Activated CD4-positive, alpha-beta memory T cell treated with anti-CD3 and anti-CD28 coated beads for 36 hours (primary cell): ENCODE measurements around the gene RNF169. TPM values are rescaled to one million over a fixed set of nuclear protein-coding genes. Genes with fewer than 3 reads are reported as not detected.

ENCODE experiments used
- CTCF ChIA-PET: fragments of 350-600 bp; sonication (Branson Sonifier 250); formaldehyde crosslinking; loops from one replicate; lab custom pipeline; 2021; ENCODE audit warnings: antibody characterized with exemption, inconsistent platforms; lab: Charles Lee
- POLR2A ChIA-PET: fragments of 350-600 bp; sonication (Branson Sonifier 250); formaldehyde crosslinking; loops from one replicate; lab custom pipeline; 2021; ENCODE audit warnings: antibody characterized with exemption; lab: Charles Lee
- DNase-seq: peaks from one replicate; pipeline ENCODE4 v3.0.0-alpha.2; 2020
- H3K27ac Mint-ChIP-seq: one replicate; pipeline ENCODE4 v1.8.0; 2021; ENCODE audit warnings: mixed read lengths
- H3K27me3 Mint-ChIP-seq: one replicate; pipeline ENCODE4 v1.8.0; 2021; ENCODE audit warnings: mixed read lengths
- H3K36me3 Mint-ChIP-seq: one replicate; pipeline ENCODE4 v1.8.0; 2021; ENCODE audit warnings: mixed read lengths
- H3K4me1 Mint-ChIP-seq: one replicate; pipeline ENCODE4 v1.8.0; 2021; ENCODE audit warnings: low read depth, mixed read lengths
- H3K4me3 Mint-ChIP-seq: one replicate; pipeline ENCODE4 v1.8.0; 2021; ENCODE audit warnings: mild to moderate bottlenecking, mixed read lengths
- H3K9me3 Mint-ChIP-seq: one replicate; pipeline ENCODE4 v1.8.0; 2021; ENCODE audit warnings: mixed read lengths
- intact Hi-C: fragments of 100-400 bp; cut with micrococcal nuclease; formaldehyde crosslinking; loops from one replicate; pipeline ENCODE4 v1.15.1; 2023
- total RNA-seq, 2 experiments: library from RNA; stranded (reverse); gene quantifications; one replicate each; pipeline ENCODE4 v1.2.3, GENCODE V29; 2021

The RNF169 gene
- total RNA-seq, 2 experiments from 2014 or later, result 14.3 to 14.9 TPM

DNA sequence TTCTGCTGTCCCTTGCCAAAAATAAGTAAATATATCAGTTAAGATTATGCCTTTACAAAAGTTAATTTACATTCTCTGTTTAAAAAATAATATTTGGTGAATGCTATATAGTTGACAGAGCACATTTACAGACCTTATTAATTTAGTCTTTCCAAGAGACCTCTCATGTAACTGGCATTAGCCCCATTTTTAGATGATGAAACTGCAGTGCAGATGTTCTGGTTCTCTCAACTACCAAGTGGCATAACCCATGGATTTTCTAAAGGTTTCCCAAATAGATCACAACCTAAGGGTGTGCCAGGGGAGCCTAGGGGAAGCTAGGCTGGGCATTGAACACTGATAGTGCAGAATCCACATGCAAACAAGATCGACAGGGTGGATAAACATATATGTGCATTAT lies 88.5 kb downstream of the RNF169 start:
- H3K4me1 Mint-ChIP-seq, result no peaks in the 10 kb centered on the region
- ChIA-PET CTCF (no interaction called here), POLR2A (no interaction called here)
- no peaks in the 10 kb centered on the region for H3K9me3 Mint-ChIP-seq
- intact Hi-C loops, result no loop called here
- peaks cover 30% of the 10 kb centered on the region for H3K36me3 Mint-ChIP-seq
- H3K27me3 Mint-ChIP-seq, result no peaks in the 10 kb centered on the region
- no peak overlapping the region for H3K27ac Mint-ChIP-seq
- H3K4me3 Mint-ChIP-seq, result no peak overlapping the region
- DNase-seq, result no peak

DNA sequence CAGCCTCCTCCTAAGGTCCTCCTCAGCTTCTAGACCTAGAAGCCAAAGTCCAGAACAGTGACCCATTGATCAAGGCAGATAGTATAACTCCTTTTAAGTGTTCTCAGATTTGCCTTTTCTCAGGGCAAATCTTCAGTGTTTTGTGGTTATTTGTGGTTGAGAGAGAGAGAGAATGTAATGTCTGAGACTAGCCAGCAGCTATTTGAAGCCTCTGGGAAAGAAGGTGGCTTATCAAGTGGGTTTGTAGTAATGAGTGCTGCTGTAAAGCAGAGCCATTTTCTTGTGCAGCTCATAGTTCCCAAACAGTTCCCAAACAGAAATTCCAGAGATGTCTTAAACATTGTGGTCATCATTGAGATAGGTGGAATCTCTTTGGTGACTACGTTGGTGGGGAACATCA lies 89.5 kb downstream of the RNF169 start:
- intact Hi-C loops, result no loop called here
- no peak for DNase-seq
- no peaks in the 10 kb centered on the region for H3K4me1 Mint-ChIP-seq
- peaks cover 33% of the 10 kb centered on the region for H3K36me3 Mint-ChIP-seq
- no peak overlapping the region for H3K27ac Mint-ChIP-seq
- ChIA-PET CTCF (interaction anchor here (0.9 kb wide), 1 partner anchor 136 kb away, joined by 4 read pairs; no protein-coding TSS in a partner anchor), POLR2A (no interaction called here)
- H3K27me3 Mint-ChIP-seq, result no peaks in the 10 kb centered on the region
- H3K9me3 Mint-ChIP-seq, result no peaks in the 10 kb centered on the region
- H3K4me3 Mint-ChIP-seq, result no peak overlapping the region

DNA sequence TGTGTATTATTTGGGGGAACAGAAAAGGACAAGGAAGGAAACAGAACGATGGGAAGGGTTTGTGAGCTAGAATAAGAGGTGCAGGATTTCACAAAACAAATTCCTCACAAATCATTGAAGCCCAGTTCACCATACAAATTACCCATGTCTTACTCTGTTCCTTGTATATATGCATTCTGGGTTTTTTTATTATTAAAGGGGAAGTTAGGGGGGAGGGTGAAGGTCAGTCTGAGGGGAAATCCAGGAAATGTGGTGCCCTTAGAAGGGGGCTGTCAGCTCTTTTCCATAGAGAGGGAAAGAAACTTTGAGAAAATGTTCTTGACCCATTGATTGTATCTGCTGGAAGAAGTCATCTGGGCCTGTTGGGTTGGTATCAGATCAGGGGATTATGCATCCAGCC lies 90.8 kb downstream of the RNF169 start:
- DNase-seq, result no peak
- POLR2A ChIA-PET, result no interaction called here
- Mint-ChIP-seq H3K27me3 (no peaks in the 10 kb centered on the region), H3K4me1 (no peaks in the 10 kb centered on the region), H3K36me3 (peaks cover 40% of the 10 kb centered on the region), H3K4me3 (no peak overlapping the region), H3K9me3 (no peaks in the 10 kb centered on the region), H3K27ac (no peak overlapping the region)
- CTCF ChIA-PET, result no interaction called here
- intact Hi-C loops, result no loop called here

DNA sequence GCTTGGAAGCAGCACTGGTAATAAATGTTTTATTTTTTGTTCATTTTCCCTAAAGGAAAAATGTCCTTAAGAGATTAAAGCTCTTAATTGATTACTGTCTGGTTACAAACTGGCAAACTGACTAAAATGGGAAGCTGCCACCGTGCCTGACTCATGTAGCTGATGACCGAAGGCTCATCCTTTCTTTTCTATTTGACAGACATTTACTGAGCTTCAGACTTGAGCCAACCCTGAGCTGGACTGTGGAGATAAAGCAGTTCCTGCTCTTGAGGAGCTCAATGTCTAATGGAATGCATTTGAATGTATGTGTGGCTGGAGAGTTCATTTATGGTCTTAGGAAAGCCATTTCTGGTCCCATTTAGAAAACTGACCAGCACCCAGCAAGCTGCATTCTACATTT lies 91.3 kb downstream of the RNF169 start:
- Mint-ChIP-seq H3K27ac (no peak overlapping the region), H3K4me1 (no peaks in the 10 kb centered on the region), H3K9me3 (no peaks in the 10 kb centered on the region), H3K4me3 (no peak overlapping the region), H3K27me3 (no peaks in the 10 kb centered on the region), H3K36me3 (peaks cover 39% of the 10 kb centered on the region)
- DNase-seq, result no peak
- ChIA-PET POLR2A (no interaction called here), CTCF (no interaction called here)
- intact Hi-C loops, result no loop called here

DNA sequence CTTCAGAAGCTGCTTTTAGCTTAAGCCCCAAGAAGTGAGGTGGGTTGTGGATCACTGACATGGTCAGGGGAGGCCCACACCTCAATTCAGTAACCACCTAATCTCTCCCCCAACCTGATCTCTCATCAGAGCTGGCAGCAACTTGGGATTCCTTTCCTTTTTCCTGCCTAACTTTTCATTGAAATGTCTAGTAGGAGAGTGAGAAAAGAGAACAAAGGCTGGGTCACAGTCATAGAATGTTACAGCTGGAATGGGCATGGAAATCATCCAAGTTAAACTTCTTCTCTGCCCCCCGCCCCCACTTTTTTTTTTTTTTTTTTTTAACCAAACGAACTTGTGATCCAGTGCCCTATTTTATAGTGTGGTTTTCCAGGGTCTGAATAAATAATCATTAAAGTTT lies 91.8 kb downstream of the RNF169 start:
- Mint-ChIP-seq H3K27ac (no peak overlapping the region), H3K27me3 (no peaks in the 10 kb centered on the region), H3K9me3 (no peaks in the 10 kb centered on the region), H3K36me3 (peaks cover 40% of the 10 kb centered on the region), H3K4me1 (no peaks in the 10 kb centered on the region), H3K4me3 (no peak overlapping the region)
- ChIA-PET CTCF (no interaction called here), POLR2A (no interaction called here)
- no peak for DNase-seq
- intact Hi-C loops, result no loop called here

DNA sequence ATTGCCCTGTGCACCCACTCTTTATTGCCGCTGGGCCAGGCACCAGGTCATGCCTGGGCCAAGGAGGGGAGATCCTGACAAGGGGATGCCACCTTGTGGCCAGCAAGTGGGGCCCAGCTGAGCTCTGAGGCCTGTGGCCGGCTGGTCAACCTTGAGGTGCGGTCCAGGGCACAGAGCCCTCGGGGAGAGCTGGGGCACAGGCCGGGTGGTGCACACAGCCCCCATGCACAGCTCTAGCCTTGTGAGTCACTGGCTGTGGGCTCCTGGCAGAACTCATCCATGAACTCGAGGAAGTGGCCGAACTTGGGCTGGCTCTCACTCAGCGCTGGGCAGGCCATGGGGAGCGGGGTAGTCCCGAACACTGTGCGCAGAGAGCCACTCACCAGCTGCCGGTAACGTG lies 94.3 kb downstream of the RNF169 start:
- Mint-ChIP-seq H3K9me3 (no peaks in the 10 kb centered on the region), H3K27me3 (no peaks in the 10 kb centered on the region), H3K36me3 (peaks cover 27% of the 10 kb centered on the region), H3K4me3 (no peak overlapping the region), H3K4me1 (peaks cover 8% of the 10 kb centered on the region), H3K27ac (no peak overlapping the region)
- DNase-seq, result no peak
- intact Hi-C loops, result no loop called here
- CTCF ChIA-PET, result interaction anchor here (0.6 kb wide), 1 partner anchor 158 kb away, joined by 5 read pairs; no protein-coding TSS in a partner anchor
- POLR2A ChIA-PET, result interaction anchor here (0.5 kb wide), 1 partner anchor 610 kb away, joined by 3 read pairs; no protein-coding TSS in a partner anchor

DNA sequence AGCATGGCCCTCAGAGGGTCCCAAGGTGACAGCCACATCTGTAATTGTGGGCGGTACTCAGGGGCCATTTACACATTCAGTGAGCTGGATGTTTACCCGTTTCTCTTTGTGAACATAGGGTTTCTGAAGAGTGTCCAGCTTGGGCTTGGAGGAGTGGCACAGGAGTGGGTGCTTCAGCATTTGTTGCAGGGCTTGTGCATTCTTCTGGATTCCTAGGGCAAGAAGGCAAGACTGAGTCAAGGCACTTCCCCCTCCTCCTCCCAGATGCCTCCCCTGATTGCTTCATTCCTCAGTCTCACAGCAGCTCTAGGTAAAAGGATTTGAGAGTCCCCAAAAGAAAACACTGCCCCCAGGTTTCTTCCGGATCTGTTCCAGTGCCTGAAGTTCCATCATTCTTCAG lies 95.4 kb downstream of the RNF169 start:
- POLR2A ChIA-PET, result no interaction called here
- peaks cover 29% of the 10 kb centered on the region for H3K36me3 Mint-ChIP-seq
- H3K27ac Mint-ChIP-seq, result no peak overlapping the region
- DNase-seq, result no peak
- no peaks in the 10 kb centered on the region for H3K9me3 Mint-ChIP-seq
- no peaks in the 10 kb centered on the region for H3K27me3 Mint-ChIP-seq
- H3K4me1 Mint-ChIP-seq, result peaks cover 8% of the 10 kb centered on the region
- intact Hi-C loops, result no loop called here
- CTCF ChIA-PET, result no interaction called here
- H3K4me3 Mint-ChIP-seq, result no peak overlapping the region

DNA sequence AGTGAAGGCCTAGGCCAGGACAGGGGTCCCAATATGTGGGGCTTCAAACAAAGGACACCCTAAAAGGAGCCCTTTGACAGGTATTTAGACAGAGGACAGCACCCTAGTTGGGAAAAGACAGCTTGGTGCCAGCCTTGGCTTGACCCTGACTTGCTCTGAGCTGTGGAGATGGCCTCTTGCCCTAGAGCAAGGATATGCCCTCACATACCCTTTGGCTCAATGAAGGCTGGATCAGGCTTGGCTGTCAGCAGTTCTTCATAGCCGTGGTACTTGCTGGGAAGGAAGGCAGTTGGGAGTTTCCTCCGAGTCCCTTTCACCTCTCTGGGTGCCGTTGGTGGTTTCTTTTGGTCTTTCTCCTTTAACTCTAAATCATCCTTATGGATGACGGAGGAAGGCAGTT lies 96.2 kb downstream of the RNF169 start:
- POLR2A ChIA-PET, result no interaction called here
- Mint-ChIP-seq H3K36me3 (peaks cover 29% of the 10 kb centered on the region), H3K27ac (no peak overlapping the region), H3K4me1 (peaks cover 8% of the 10 kb centered on the region), H3K4me3 (no peak overlapping the region), H3K9me3 (no peaks in the 10 kb centered on the region), H3K27me3 (no peaks in the 10 kb centered on the region)
- intact Hi-C loops, result no loop called here
- CTCF ChIA-PET, result interaction anchor here (0.9 kb wide), 1 partner anchor 16 kb away, joined by 3 read pairs; no protein-coding TSS in a partner anchor
- no peak for DNase-seq

DNA sequence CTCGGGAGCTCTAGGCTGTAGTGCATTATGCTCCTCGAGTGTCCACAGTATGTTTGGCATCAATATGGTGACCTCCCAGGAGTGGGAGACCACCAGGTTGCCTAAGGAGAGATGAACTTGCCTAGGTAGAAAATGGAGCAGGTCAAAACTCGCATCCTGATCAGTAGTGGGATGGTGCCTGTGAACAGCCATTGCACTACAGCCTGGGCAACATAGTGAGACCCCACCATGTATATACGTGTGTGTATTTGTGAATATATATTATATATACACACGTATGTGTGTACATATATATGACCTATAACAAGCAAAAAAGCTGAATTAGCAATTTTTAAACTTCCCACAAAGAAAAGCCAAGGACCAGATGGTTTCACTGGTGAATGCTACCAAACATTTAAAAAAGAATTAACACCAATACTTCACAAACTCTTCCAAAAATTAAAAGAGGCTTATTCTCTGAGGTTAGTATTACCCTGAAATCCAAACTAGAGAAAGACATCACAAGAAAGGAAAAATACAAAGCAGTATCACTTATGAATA lies 97.4 kb downstream of the RNF169 start:
- CTCF ChIA-PET, result no interaction called here
- intact Hi-C loops, result no loop called here
- Mint-ChIP-seq H3K9me3 (no peaks in the 10 kb centered on the region), H3K27me3 (no peaks in the 10 kb centered on the region), H3K27ac (no peak overlapping the region), H3K36me3 (peaks cover 26% of the 10 kb centered on the region), H3K4me1 (peaks cover 8% of the 10 kb centered on the region), H3K4me3 (no peak overlapping the region)
- DNase-seq, result no peak
- POLR2A ChIA-PET, result no interaction called here

DNA sequence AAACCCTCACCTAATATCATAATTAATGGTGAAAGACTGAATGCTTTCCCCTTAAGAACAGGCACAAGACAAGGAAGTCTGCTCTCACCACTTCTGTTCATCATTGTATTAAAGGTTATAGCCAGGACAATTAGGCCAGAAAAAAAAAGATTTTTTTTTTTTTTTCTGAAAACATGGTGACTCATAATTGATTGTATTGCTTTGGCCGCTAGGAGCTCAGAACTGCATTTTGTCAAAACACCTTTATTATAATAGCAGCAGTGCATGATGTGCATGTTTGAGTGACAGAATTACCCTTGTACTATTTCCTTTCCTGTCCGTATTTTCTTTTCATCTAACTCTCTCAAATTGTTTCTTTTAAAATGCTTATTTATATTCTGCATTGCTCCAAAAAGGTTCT lies 98.1 kb downstream of the RNF169 start:
- H3K4me3 Mint-ChIP-seq, result no peak overlapping the region
- CTCF ChIA-PET, result interaction anchor here (0.6 kb wide), 1 partner anchor 12 kb away, joined by 4 read pairs; no protein-coding TSS in a partner anchor
- H3K27me3 Mint-ChIP-seq, result no peaks in the 10 kb centered on the region
- H3K27ac Mint-ChIP-seq, result no peak overlapping the region
- POLR2A ChIA-PET, result no interaction called here
- no peaks in the 10 kb centered on the region for H3K9me3 Mint-ChIP-seq
- H3K4me1 Mint-ChIP-seq, result peaks cover 8% of the 10 kb centered on the region
- no peak for DNase-seq
- peaks cover 25% of the 10 kb centered on the region for H3K36me3 Mint-ChIP-seq
- intact Hi-C loops, result no loop called here

DNA sequence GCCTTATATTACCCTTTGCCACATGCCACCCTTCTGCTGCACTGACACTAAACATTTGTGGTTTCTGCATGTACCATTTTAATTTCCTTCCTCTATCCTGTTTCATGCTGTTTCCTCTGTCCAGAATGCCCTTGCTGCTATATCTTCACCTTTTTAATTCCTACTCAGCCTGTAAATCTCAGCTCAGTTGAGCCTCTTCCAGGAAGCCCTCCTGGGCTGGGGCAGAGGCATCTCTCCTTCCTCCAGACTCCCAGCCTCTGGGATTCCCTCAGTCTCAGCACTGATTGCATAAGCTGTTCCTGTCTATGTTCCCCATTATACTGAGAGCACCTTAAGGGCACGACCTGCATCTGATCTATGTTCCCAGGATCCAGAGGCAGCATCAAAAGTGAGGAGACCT lies 98.7 kb downstream of the RNF169 start:
- intact Hi-C loops, result no loop called here

DNA sequence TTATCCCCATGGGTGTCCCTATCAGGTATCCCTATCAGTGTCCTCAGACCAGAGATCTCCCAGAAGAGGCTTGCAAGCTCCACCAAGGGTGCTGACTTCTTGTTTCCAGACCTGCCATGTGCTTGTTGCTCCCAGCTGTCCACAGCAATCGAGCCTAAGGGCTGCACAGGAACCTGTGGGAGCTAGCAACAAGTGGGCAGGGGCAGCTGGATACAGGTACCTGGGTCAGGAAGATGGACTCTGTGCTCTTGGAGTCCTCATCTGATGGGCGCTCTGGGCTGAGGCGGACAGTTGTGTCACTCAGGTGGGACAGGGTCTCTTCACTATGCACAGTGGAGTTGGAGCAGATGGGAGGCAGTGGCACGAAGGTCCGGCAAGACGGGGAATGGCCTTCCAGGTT lies 99.2 kb downstream of the RNF169 start:
- POLR2A ChIA-PET, result no interaction called here
- intact Hi-C loops, result no loop called here
- no peaks in the 10 kb centered on the region for H3K27me3 Mint-ChIP-seq
- peaks cover 31% of the 10 kb centered on the region for H3K36me3 Mint-ChIP-seq
- CTCF ChIA-PET, result no interaction called here
- no peak overlapping the region for H3K4me3 Mint-ChIP-seq
- no peaks in the 10 kb centered on the region for H3K9me3 Mint-ChIP-seq
- no peak for DNase-seq
- no peak overlapping the region for H3K27ac Mint-ChIP-seq
- H3K4me1 Mint-ChIP-seq, result peaks cover 8% of the 10 kb centered on the region

More for the DNA sequence above, 98.7 kb downstream of the RNF169 start:
- ChIA-PET CTCF (interaction anchor here (0.6 kb wide), 1 partner anchor 11 kb away, joined by 4 read pairs; no protein-coding TSS in a partner anchor), POLR2A (no interaction called here)
- peaks cover 8% of the 10 kb centered on the region for H3K4me1 Mint-ChIP-seq
- H3K27ac Mint-ChIP-seq, result no peak overlapping the region
- peaks cover 28% of the 10 kb centered on the region for H3K36me3 Mint-ChIP-seq
- no peak overlapping the region for H3K4me3 Mint-ChIP-seq
- no peaks in the 10 kb centered on the region for H3K9me3 Mint-ChIP-seq
- H3K27me3 Mint-ChIP-seq, result no peaks in the 10 kb centered on the region
- no peak for DNase-seq
